WTC11 (cell line): ENCODE results near the gene KDSR. TPM values are rescaled to one million over a fixed set of nuclear protein-coding genes. Genes with fewer than 3 reads are reported as not detected.

Source experiments
- ATAC-seq: fragments of 200-7000 bp; cut with Tn5 transposase; 2 replicates; pipeline ENCODE4 v1.10.0; 2021; ENCODE audit warnings: mild to moderate bottlenecking, moderate library complexity
- CTCF ChIA-PET: fragments of 300-600 bp; sonication (Branson Sonifier 250); formaldehyde crosslinking; loops from one replicate; lab custom pipeline; 2021; ENCODE audit warnings: antibody characterized with exemption; lab: Charles Lee
- POLR2A ChIA-PET: fragments of 350-600 bp; sonication (Branson Sonifier 250); formaldehyde crosslinking; loops from one replicate; lab custom pipeline; 2021; ENCODE audit warnings: antibody characterized with exemption; lab: Charles Lee
- DNase-seq: peaks from one replicate; pipeline ENCODE4 v3.0.0; 2021; ENCODE audit warnings: low spot score
- H3K27ac Mint-ChIP-seq: 2 replicates; pipeline ENCODE4 v1.8.0; 2021; ENCODE audit warnings: mixed read lengths
- H3K27me3 Mint-ChIP-seq: 2 replicates; pipeline ENCODE4 v1.8.0; 2021; ENCODE audit warnings: low read depth, mild to moderate bottlenecking, moderate library complexity, mixed read lengths
- H3K36me3 Mint-ChIP-seq: 2 replicates; pipeline ENCODE4 v1.8.0; 2021; ENCODE audit warnings: mixed read lengths
- H3K4me1 Mint-ChIP-seq: 2 replicates; pipeline ENCODE4 v1.8.0; 2022; ENCODE audit warnings: mixed read lengths
- H3K4me3 Mint-ChIP-seq: 2 replicates; pipeline ENCODE4 v1.8.0; 2021; ENCODE audit warnings: mild to moderate bottlenecking, moderate library complexity, mixed read lengths
- H3K9me3 Mint-ChIP-seq: 2 replicates; pipeline ENCODE4 v1.8.0; 2021; ENCODE audit warnings: mixed read lengths
- ATF1 ChIP-seq: sonication (generic); formaldehyde crosslinking; IDR thresholded peaks from 2 replicates; pipeline ENCODE4 v1.8.1; 2023; ENCODE audit warnings: mild to moderate bottlenecking, moderate library complexity, missing genetic modification reagents
- ATF2 ChIP-seq: sonication (generic); formaldehyde crosslinking; IDR thresholded peaks from 2 replicates; pipeline ENCODE4 v1.8.1; 2022; ENCODE audit warnings: low read depth, missing genetic modification reagents, borderline replicate concordance
- ATF3 ChIP-seq: sonication (generic); formaldehyde crosslinking; conservative IDR thresholded peaks from 2 replicates; pipeline ENCODE4 v1.8.1; 2022; ENCODE audit warnings: mild to moderate bottlenecking, missing genetic modification reagents
- ATF6 ChIP-seq: sonication (generic); formaldehyde crosslinking; IDR thresholded peaks from 2 replicates; pipeline ENCODE4 v1.8.1; 2023; ENCODE audit warnings: mild to moderate bottlenecking, missing genetic modification reagents
- CBFB ChIP-seq: sonication (generic); formaldehyde crosslinking; IDR thresholded peaks from 2 replicates; pipeline ENCODE4 v1.8.1; 2022; ENCODE audit warnings: mild to moderate bottlenecking, low read depth, missing genetic modification reagents
- JUN ChIP-seq: sonication (generic); formaldehyde crosslinking; IDR thresholded peaks from 2 replicates; pipeline ENCODE4 v1.8.0; 2023; ENCODE audit warnings: mild to moderate bottlenecking, missing genetic modification reagents
- MAX ChIP-seq: sonication (generic); formaldehyde crosslinking; IDR thresholded peaks from 2 replicates; pipeline ENCODE4 v1.8.0; 2022; ENCODE audit warnings: mild to moderate bottlenecking, missing genetic modification reagents
- MYBL2 ChIP-seq: sonication (generic); formaldehyde crosslinking; IDR thresholded peaks from 2 replicates; pipeline ENCODE4 v1.8.1; 2023; ENCODE audit warnings: mild to moderate bottlenecking, moderate library complexity, missing genetic modification reagents
- NR1H2 ChIP-seq: sonication (generic); formaldehyde crosslinking; IDR thresholded peaks from 2 replicates; pipeline ENCODE4 v1.9.0; 2021; ENCODE audit warnings: mild to moderate bottlenecking, moderate library complexity, missing genetic modification reagents
- PRDM15 ChIP-seq: sonication (generic); formaldehyde crosslinking; IDR thresholded peaks from 2 replicates; pipeline ENCODE4 v1.8.0; 2022; ENCODE audit warnings: missing genetic modification reagents
- SMAD4 ChIP-seq: sonication (generic); formaldehyde crosslinking; IDR thresholded peaks from 2 replicates; pipeline ENCODE4 v1.8.0; 2022; ENCODE audit warnings: mild to moderate bottlenecking, missing genetic modification reagents
- TP53 ChIP-seq: sonication (generic); formaldehyde crosslinking; IDR thresholded peaks from 2 replicates; pipeline ENCODE4 v1.8.1; 2023; ENCODE audit warnings: mild to moderate bottlenecking, missing genetic modification reagents
- USF1 ChIP-seq: sonication (generic); formaldehyde crosslinking; IDR thresholded peaks from 2 replicates; pipeline ENCODE4 v1.8.0; 2022; ENCODE audit warnings: mild to moderate bottlenecking, missing genetic modification reagents
- ZMAT4 ChIP-seq: fragments of 250-450 bp; sonication (Bioruptor Pico); IDR thresholded peaks from 2 replicates; pipeline ENCODE4 v1.9.0; 2021; ENCODE audit warnings: mild to moderate bottlenecking
- ZNF232 ChIP-seq: sonication (generic); formaldehyde crosslinking; IDR thresholded peaks from 2 replicates; pipeline ENCODE4 v1.8.0; 2022; ENCODE audit warnings: mild to moderate bottlenecking, missing genetic modification reagents
- ZNF281 ChIP-seq: sonication (generic); formaldehyde crosslinking; IDR thresholded peaks from 2 replicates; pipeline ENCODE4 v1.8.0; 2023; ENCODE audit warnings: mild to moderate bottlenecking, missing genetic modification reagents
- ZNF396 ChIP-seq: fragments of 250-450 bp; sonication (Bioruptor Pico); IDR thresholded peaks from 2 replicates; pipeline ENCODE4 v1.8.0; 2021; ENCODE audit warnings: mild to moderate bottlenecking, moderate library complexity, borderline replicate concordance
- total RNA-seq: library from RNA; stranded (reverse); gene quantifications from 3 replicates; pipeline ENCODE4 v1.2.3, GENCODE V29; 2021

The KDSR gene
- total RNA-seq, 1 experiment from 2014 or later: 51.8 TPM

GRCh38 chr18:63373161-63373560 is 6.2 kb upstream of the KDSR start:
- ChIA-PET CTCF (no interaction called here), POLR2A (no interaction called here)
- no peak for ATAC-seq
- no peak overlapping the region for H3K4me3 Mint-ChIP-seq
- peaks cover 21% of the 10 kb centered on the region for H3K36me3 Mint-ChIP-seq
- TF ChIP-seq PRDM15 (CRISPR knock-in tag) (no peak), CBFB (CRISPR knock-in tag) (no peak), JUN (CRISPR knock-in tag) (no peak), ZMAT4 (CRISPR knock-in tag) (no peak), TP53 (no peak), ATF2 (CRISPR knock-in tag) (no peak), MYBL2 (CRISPR knock-in tag) (no peak), ATF1 (CRISPR knock-in tag) (no peak), USF1 (no peak), MAX (CRISPR knock-in tag) (no peak), ZNF396 (CRISPR knock-in tag) (no peak), NR1H2 (CRISPR knock-in tag) (no peak)
- no peaks in the 10 kb centered on the region; the same call in 1 of the 2 replicates for H3K27me3 Mint-ChIP-seq
- H3K27ac Mint-ChIP-seq: no peak overlapping the region
- peaks cover 3% of the 10 kb centered on the region for H3K4me1 Mint-ChIP-seq
- no peak for DNase-seq
- H3K9me3 Mint-ChIP-seq: peaks cover 39% of the 10 kb centered on the region

GRCh38 chr18:63368611-63369010 is 1.6 kb upstream of the KDSR start:
- ATAC-seq: no peak
- H3K27me3 Mint-ChIP-seq: no peaks in the 10 kb centered on the region
- H3K4me3 Mint-ChIP-seq: peak overlapping the region; percentile 73
- peaks cover 30% of the 10 kb centered on the region for H3K9me3 Mint-ChIP-seq
- TF ChIP-seq ATF3 (CRISPR knock-in tag): no peak
- no peak for TF ChIP-seq ATF1 (CRISPR knock-in tag)
- no peak for TF ChIP-seq SMAD4
- no peak for TF ChIP-seq ATF6 (CRISPR knock-in tag)
- TF ChIP-seq ZNF281 (CRISPR knock-in tag): no peak
- TF ChIP-seq ZNF232 (CRISPR knock-in tag): no peak
- TF ChIP-seq, all 79 proteins: peak for 0
- POLR2A ChIA-PET: no interaction called here
- CTCF ChIA-PET: no interaction called here
- Mint-ChIP-seq H3K27ac (peak overlapping the region; percentile 79), H3K36me3 (peaks cover 24% of the 10 kb centered on the region), H3K4me1 (peaks cover 17% of the 10 kb centered on the region)
- DNase-seq: no peak
